ENCODE results near the gene MUCL3.

DNA sequence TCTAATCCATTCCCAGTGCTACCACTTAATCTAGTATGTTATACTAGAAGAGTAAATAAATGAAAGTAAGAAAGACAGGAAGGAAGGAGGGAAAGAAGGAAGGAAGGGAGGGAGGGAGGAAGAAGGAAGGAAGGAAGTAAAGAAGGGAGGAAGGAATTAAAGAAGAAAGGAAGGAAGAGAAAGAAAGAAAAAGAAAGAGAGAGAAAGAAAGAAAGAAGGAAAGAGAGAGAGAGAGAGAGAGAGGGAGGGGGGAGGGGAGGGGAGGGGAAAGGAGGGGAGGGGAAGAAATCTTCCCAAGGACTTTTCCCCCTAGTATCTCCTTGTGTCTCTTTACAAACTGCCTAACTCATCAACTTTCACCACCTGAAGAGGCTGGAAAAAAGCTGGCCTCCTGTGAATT, 21.9 kb downstream of the MUCL3 start:
- TF ChIP-seq EZH2 (IDR thresholded peaks at IDR 0.05; ENCODE audit: low read length) (no peak), CTCF (optimal IDR thresholded peaks at IDR 0.05 in 1 of 3, IDR thresholded peaks at IDR 0.05 in 1 of 3, conservative IDR thresholded peaks at IDR 0.05 in 1 of 3; ENCODE audit: extremely low read depth in 1 of 3, insufficient read depth in 2 of 3, low read length in 3 of 3) (no peak)

Data from keratinocyte (primary cell).